Subcutaneous adipose tissue (tissue), 4 donors: ENCODE results near the gene DIPK1B. TPM values are rescaled to one million over a fixed set of nuclear protein-coding genes. Genes with fewer than 3 reads are reported as not detected.

Experiments
- CTCF ChIP-seq: fragments of 450-650 bp; IDR thresholded peaks from one replicate; pipeline ENCODE4 v1.5.1; 2016; ENCODE audit warnings: low read depth, mild to moderate bottlenecking, control low read depth, antibody characterized with exemption, moderate library complexity
- total RNA-seq, 4 donors: library from RNA; depleted of rRNA; stranded (reverse); fragments of >200 nt; gene quantifications; one replicate each; pipeline ENCODE4 v1.1.0, GENCODE V29; 2016

DIPK1B gene
- total RNA-seq, 4 donors from 2014 or later: 1.9 to 7.9 (median 5.6) TPM

GRCh38 chr9:136681945-136682699, 30.2 kb upstream of the DIPK1B start:
- no peak for TF ChIP-seq CTCF

- no peak for TF ChIP-seq CTCF
These were observed 29.7 kb upstream of the DIPK1B start for GRCh38 chr9:136682710-136683109.

GRCh38 chr9:136683173-136683745, 29.1 kb upstream of the DIPK1B start:
- TF ChIP-seq CTCF: no peak

- TF ChIP-seq CTCF: no peak
These were observed 28.6 kb upstream of the DIPK1B start for GRCh38 chr9:136683755-136684154.

GRCh38 chr9:136684339-136684738, 28.0 kb upstream of the DIPK1B start:
- TF ChIP-seq CTCF: no peak

GRCh38 chr9:136684799-136685198, 27.6 kb upstream of the DIPK1B start:
- TF ChIP-seq CTCF: no peak

- TF ChIP-seq CTCF: no peak
These were observed 27.2 kb upstream of the DIPK1B start for GRCh38 chr9:136685216-136685615.
